Esophagus squamous epithelium (tissue), 4 donors: ENCODE measurements around the gene ARHGEF17.

Experiments
- CTCF ChIP-seq, 6 experiments: fragments of 450-650 bp in 4 of 6; fragments of 200-600 bp in 2 of 6; sonication (generic) in 2 of 6; IDR thresholded peaks; one replicate each; pipeline ENCODE4 v1.5.1; 2016 to 2019; ENCODE audit warnings: antibody characterized with exemption in 6 of 6, mild to moderate bottlenecking in 4 of 6, moderate library complexity in 4 of 6
- POLR2A ChIP-seq, 4 donors: fragments of 450-650 bp; IDR thresholded peaks; one replicate each; pipeline ENCODE4 v1.6.1; 2017; ENCODE audit warnings: antibody characterized with exemption in 4 of 4, mild to moderate bottlenecking in 4 of 4, moderate library complexity in 3 of 4

- TF ChIP-seq CTCF (IDR thresholded peaks at IDR 0.05) (no peak), POLR2A (IDR thresholded peaks at IDR 0.05) (no peak)
Measured at GRCh38 chr11:73312036-73312435, 4.0 kb downstream of the ARHGEF17 start.
